ENCODE data around the gene CCDC88C. TPM values are rescaled to one million over a fixed set of nuclear protein-coding genes. Genes with fewer than 3 reads are reported as not detected.

Gene CCDC88C
- polyA plus RNA-seq (2013, experiment 1 of 2), result 18.8 TPM
- 18.5 TPM for polyA plus RNA-seq (2013, experiment 2 of 2)

DNA sequence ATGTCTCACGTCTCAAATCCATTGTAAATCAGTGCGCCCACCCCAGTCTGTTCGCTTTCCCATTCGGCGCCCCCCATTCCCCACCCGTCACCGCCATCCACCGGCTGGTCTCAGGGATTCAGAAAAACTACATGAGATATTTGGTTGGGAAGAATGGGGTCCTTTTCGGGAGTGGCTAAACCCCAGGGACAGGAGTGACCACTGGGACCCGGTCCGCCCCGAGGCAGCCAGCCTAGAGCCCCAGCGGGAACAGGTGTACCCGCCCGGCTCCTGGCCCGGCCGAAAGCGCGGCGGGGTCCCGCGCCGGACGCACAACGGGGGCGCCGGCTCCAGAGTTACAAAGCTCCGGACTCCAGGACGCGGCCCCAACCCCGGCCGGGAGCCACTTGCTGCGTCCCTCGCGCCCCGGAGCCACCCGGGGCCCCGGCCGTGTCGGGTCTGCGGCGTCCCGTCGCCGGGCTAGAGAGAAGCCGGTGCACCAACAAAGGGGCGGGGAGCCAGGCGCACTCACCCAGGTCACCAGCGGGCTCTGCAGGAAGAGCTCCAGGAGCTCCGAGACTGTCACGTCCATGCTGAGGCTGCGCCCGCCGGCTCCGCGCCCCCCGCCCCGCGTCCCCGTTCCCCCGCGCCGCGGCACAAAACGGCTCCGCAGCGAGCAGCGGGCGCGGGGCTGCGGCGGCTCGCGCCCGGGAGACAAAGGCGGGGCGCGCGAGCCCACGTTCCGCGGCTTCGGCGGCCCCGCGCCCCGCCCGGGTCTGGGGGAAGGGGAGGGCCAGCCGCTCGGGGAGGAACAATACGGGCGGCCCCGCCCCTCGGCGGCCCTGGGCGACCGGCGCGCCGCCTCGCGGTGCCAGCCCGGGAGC, at the start of gene CCDC88C:
Gene CCDC88C, minus strand, starts transcription at position 701 of the 863 bp plus-strand sequence. Its CDS starts 130 bp downstream, at position 571.
- H2BK120ac ChIP-seq (ENCODE audit: low read depth, low read length), result peak within 1 kb of the TSS; percentile 49
- H3K4me2 ChIP-seq (ENCODE audit: insufficient read depth, low read length, poor library complexity, severe bottlenecking), result peak within 1 kb of the TSS; percentile 72
- H3K4me1 ChIP-seq (ENCODE audit: control insufficient read depth in 2 of 2, insufficient read depth in 1 of 2, low read depth in 1 of 2, low read length in 2 of 2), result peaks cover 21 to 22% of the 10 kb centered on the region in 2 donors
- H3K27me3 ChIP-seq (ENCODE audit: control insufficient read depth in 3 of 3, insufficient read depth in 3 of 3, low read depth in 1 of 3, low read length in 3 of 3), result no peaks in the 10 kb centered on the region
- peak within 1 kb of the TSS; percentile 39 for H3K4ac ChIP-seq (ENCODE audit: low read length)
- WGBS, 2 donors (ENCODE audit: extremely low coverage in 2 of 2, insufficient read length in 2 of 2, insufficient replicate concordance in 1 of 2), result no CpG with 5 or more reads among the region's 103 CpGs
- peak within 1 kb of the TSS; percentile 95 for H2BK15ac ChIP-seq (ENCODE audit: low read length)
- H2AFZ ChIP-seq (ENCODE audit: low read length), result peak within 1 kb of the TSS; percentile 98
- peak within 1 kb of the TSS; percentile 95 for H3K18ac ChIP-seq (ENCODE audit: low read length)
- peak within 1 kb of the TSS; percentile 66 for H3K23ac ChIP-seq (ENCODE audit: low read depth, low read length, poor library complexity)
- H3K27ac ChIP-seq (replicated peaks; ENCODE audit: low read length), result peak within 1 kb of the TSS; percentile 13
- H3K79me1 ChIP-seq (ENCODE audit: low read depth, low read length), result peaks cover 2% of the 10 kb centered on the region
- peak within 1 kb of the TSS; percentile 87 for H3K9ac ChIP-seq (ENCODE audit: low read depth, low read length, poor library complexity)
- H3K36me3 ChIP-seq (replicated peaks in 1 of 2; ENCODE audit: control insufficient read depth in 2 of 2, insufficient read depth in 2 of 2, low read length in 2 of 2), result peaks cover 3 to 17% of the 10 kb centered on the region in 2 donors
- H3K14ac ChIP-seq (ENCODE audit: low read length), result no peak within 1 kb of the TSS
- peak within 1 kb of the TSS; percentile 57 to 96 for H3K4me3 ChIP-seq (ENCODE audit: low read length in 2 of 2)
- H4K8ac ChIP-seq (ENCODE audit: low read depth, low read length), result no peak within 1 kb of the TSS
- no peak within 1 kb of the TSS for H2BK12ac ChIP-seq (ENCODE audit: low read length)
- no peaks in the 10 kb centered on the region for H3K9me3 ChIP-seq (replicated peaks in 1 of 2; ENCODE audit: control insufficient read depth in 2 of 2, insufficient read depth in 1 of 2, low read depth in 1 of 2, low read length in 2 of 2)
- H2AK5ac ChIP-seq (ENCODE audit: low read depth, low read length), result peak within 1 kb of the TSS; percentile 82
- peak; percentile 65 for DNase-seq (ENCODE audit: low spot score)
- H4K91ac ChIP-seq (ENCODE audit: low read depth, low read length, poor library complexity), result no peak within 1 kb of the TSS
- H2BK5ac ChIP-seq (ENCODE audit: low read length), result peak within 1 kb of the TSS; percentile 22

- H3K9ac ChIP-seq (ENCODE audit: low read depth, low read length, poor library complexity), result no peak overlapping the region
- no peak overlapping the region for H4K8ac ChIP-seq (ENCODE audit: low read depth, low read length)
- no peak overlapping the region for H2BK5ac ChIP-seq (ENCODE audit: low read length)
- H3K4me3 ChIP-seq (ENCODE audit: low read length in 2 of 2), result no peak overlapping the region
- H2AK5ac ChIP-seq (ENCODE audit: low read depth, low read length), result no peak overlapping the region
- no peak overlapping the region for H3K18ac ChIP-seq (ENCODE audit: low read length)
- H3K9me3 ChIP-seq (replicated peaks in 1 of 2; ENCODE audit: control insufficient read depth in 2 of 2, insufficient read depth in 1 of 2, low read depth in 1 of 2, low read length in 2 of 2), result peaks cover 0 to 14% of the 10 kb centered on the region in 2 donors
- no CpG with 5 or more reads among the region's 4 CpGs for WGBS, 2 donors (ENCODE audit: extremely low coverage in 2 of 2, insufficient read length in 2 of 2, insufficient replicate concordance in 1 of 2)
- peaks cover 16 to 98% of the 10 kb centered on the region in 2 donors for H3K36me3 ChIP-seq (replicated peaks in 1 of 2; ENCODE audit: control insufficient read depth in 2 of 2, insufficient read depth in 2 of 2, low read length in 2 of 2)
- H3K27ac ChIP-seq (replicated peaks; ENCODE audit: low read length), result no peak overlapping the region
- H4K91ac ChIP-seq (ENCODE audit: low read depth, low read length, poor library complexity), result no peak overlapping the region
- no peaks in the 10 kb centered on the region for H3K27me3 ChIP-seq (ENCODE audit: control insufficient read depth in 3 of 3, insufficient read depth in 3 of 3, low read depth in 1 of 3, low read length in 3 of 3)
- H3K4me1 ChIP-seq (ENCODE audit: control insufficient read depth in 2 of 2, insufficient read depth in 1 of 2, low read depth in 1 of 2, low read length in 2 of 2), result peaks cover 0 to 5% of the 10 kb centered on the region in 2 donors
- DNase-seq (ENCODE audit: low spot score), result no peak
- no peak overlapping the region for H2BK120ac ChIP-seq (ENCODE audit: low read depth, low read length)
- no peak overlapping the region for H2BK12ac ChIP-seq (ENCODE audit: low read length)
- H3K4ac ChIP-seq (ENCODE audit: low read length), result no peak overlapping the region
- H3K79me1 ChIP-seq (ENCODE audit: low read depth, low read length), result no peaks in the 10 kb centered on the region
- H2AFZ ChIP-seq (ENCODE audit: low read length), result no peak overlapping the region
- no peak overlapping the region for H3K14ac ChIP-seq (ENCODE audit: low read length)
- no peak overlapping the region for H3K23ac ChIP-seq (ENCODE audit: low read depth, low read length, poor library complexity)
- H2BK15ac ChIP-seq (ENCODE audit: low read length), result no peak overlapping the region
- H3K4me2 ChIP-seq (ENCODE audit: insufficient read depth, low read length, poor library complexity, severe bottlenecking), result no peak overlapping the region
Observed at GRCh38 chr14:91466192-91466591, 48.6 kb upstream of the CCDC88C start.

GRCh38 chr14:91464615-91465205, 47.1 kb upstream of the CCDC88C start:
- peak; percentile 12 for DNase-seq (ENCODE audit: low spot score)
- no CpG with 5 or more reads among the region's 3 CpGs for WGBS, 2 donors (ENCODE audit: extremely low coverage in 2 of 2, insufficient read length in 2 of 2, insufficient replicate concordance in 1 of 2)
- H3K9me3 ChIP-seq (replicated peaks in 1 of 2; ENCODE audit: control insufficient read depth in 2 of 2, insufficient read depth in 1 of 2, low read depth in 1 of 2, low read length in 2 of 2), result no peaks in the 10 kb centered on the region

DNA sequence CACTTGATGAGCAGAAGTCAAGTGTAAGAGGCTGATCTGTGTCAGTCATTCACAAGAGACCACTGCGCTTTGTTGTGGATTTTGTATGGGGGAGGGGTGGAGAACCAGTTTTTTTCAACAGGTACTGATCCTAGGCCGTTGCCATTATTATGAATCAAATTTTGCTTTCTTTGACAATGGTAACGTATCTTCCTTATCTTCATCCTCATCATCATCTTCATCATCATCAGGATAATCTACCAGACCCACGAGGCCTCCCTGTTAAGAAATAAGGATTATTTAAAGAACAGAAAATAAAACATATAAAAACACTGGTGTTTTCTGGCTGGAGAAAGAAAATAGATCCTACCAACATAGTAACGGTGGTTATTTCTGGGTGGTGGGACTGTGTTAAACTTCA, 41.0 kb upstream of the CCDC88C start:
- no CpG with 5 or more reads among the region's 5 CpGs for WGBS, 2 donors (ENCODE audit: extremely low coverage in 2 of 2, insufficient read length in 2 of 2, insufficient replicate concordance in 1 of 2)
- Histone ChIP-seq H3K4me2 (ENCODE audit: insufficient read depth, low read length, poor library complexity, severe bottlenecking) (no peak overlapping the region), H3K27me3 (ENCODE audit: control insufficient read depth in 3 of 3, insufficient read depth in 3 of 3, low read depth in 1 of 3, low read length in 3 of 3) (no peaks in the 10 kb centered on the region), H2AFZ (ENCODE audit: low read length) (no peak overlapping the region), H3K4ac (ENCODE audit: low read length) (no peak overlapping the region), H3K27ac (replicated peaks; ENCODE audit: low read length) (no peak overlapping the region), H2BK5ac (ENCODE audit: low read length) (no peak overlapping the region), H2BK15ac (ENCODE audit: low read length) (no peak overlapping the region), H3K14ac (ENCODE audit: low read length) (no peak overlapping the region), H3K79me1 (ENCODE audit: low read depth, low read length) (no peaks in the 10 kb centered on the region), H2AK5ac (ENCODE audit: low read depth, low read length) (no peak overlapping the region), H4K91ac (ENCODE audit: low read depth, low read length, poor library complexity) (no peak overlapping the region), H2BK120ac (ENCODE audit: low read depth, low read length) (no peak overlapping the region), H3K9me3 (replicated peaks in 1 of 2; ENCODE audit: control insufficient read depth in 2 of 2, insufficient read depth in 1 of 2, low read depth in 1 of 2, low read length in 2 of 2) (no peaks in the 10 kb centered on the region), H3K23ac (ENCODE audit: low read depth, low read length, poor library complexity) (no peak overlapping the region), H3K18ac (ENCODE audit: low read length) (no peak overlapping the region), H3K9ac (ENCODE audit: low read depth, low read length, poor library complexity) (no peak overlapping the region), H4K8ac (ENCODE audit: low read depth, low read length) (no peak overlapping the region), H3K4me3 (ENCODE audit: low read length in 2 of 2) (no peak overlapping the region), H3K36me3 (replicated peaks in 1 of 2; ENCODE audit: control insufficient read depth in 2 of 2, insufficient read depth in 2 of 2, low read length in 2 of 2) (peaks cover 15 to 93% of the 10 kb centered on the region in 2 donors), H2BK12ac (ENCODE audit: low read length) (no peak overlapping the region), H3K4me1 (ENCODE audit: control insufficient read depth in 2 of 2, insufficient read depth in 1 of 2, low read depth in 1 of 2, low read length in 2 of 2) (no peaks in the 10 kb centered on the region)
- no peak for DNase-seq (ENCODE audit: low spot score)

More at GRCh38 chr14:91464615-91465205, 47.1 kb upstream of the CCDC88C start:
- no peak overlapping the region for H2AFZ ChIP-seq (ENCODE audit: low read length)
- H3K27ac ChIP-seq (replicated peaks; ENCODE audit: low read length), result no peak overlapping the region
- H2BK12ac ChIP-seq (ENCODE audit: low read length), result no peak overlapping the region
- H3K36me3 ChIP-seq (replicated peaks in 1 of 2; ENCODE audit: control insufficient read depth in 2 of 2, insufficient read depth in 2 of 2, low read length in 2 of 2), result peaks cover 16 to 98% of the 10 kb centered on the region in 2 donors
- H3K23ac ChIP-seq (ENCODE audit: low read depth, low read length, poor library complexity), result no peak overlapping the region
- H3K9ac ChIP-seq (ENCODE audit: low read depth, low read length, poor library complexity), result no peak overlapping the region
- no peak overlapping the region for H3K4me2 ChIP-seq (ENCODE audit: insufficient read depth, low read length, poor library complexity, severe bottlenecking)
- no peaks in the 10 kb centered on the region for H3K27me3 ChIP-seq (ENCODE audit: control insufficient read depth in 3 of 3, insufficient read depth in 3 of 3, low read depth in 1 of 3, low read length in 3 of 3)
- no peak overlapping the region for H2BK120ac ChIP-seq (ENCODE audit: low read depth, low read length)
- H2AK5ac ChIP-seq (ENCODE audit: low read depth, low read length), result no peak overlapping the region
- no peak overlapping the region for H4K91ac ChIP-seq (ENCODE audit: low read depth, low read length, poor library complexity)
- H3K4ac ChIP-seq (ENCODE audit: low read length), result no peak overlapping the region
- H3K79me1 ChIP-seq (ENCODE audit: low read depth, low read length), result no peaks in the 10 kb centered on the region
- no peak overlapping the region for H3K4me3 ChIP-seq (ENCODE audit: low read length in 2 of 2)
- no peak overlapping the region for H3K18ac ChIP-seq (ENCODE audit: low read length)
- H2BK5ac ChIP-seq (ENCODE audit: low read length), result no peak overlapping the region
- no peak overlapping the region for H2BK15ac ChIP-seq (ENCODE audit: low read length)
- H4K8ac ChIP-seq (ENCODE audit: low read depth, low read length), result no peak overlapping the region
- H3K4me1 ChIP-seq (ENCODE audit: control insufficient read depth in 2 of 2, insufficient read depth in 1 of 2, low read depth in 1 of 2, low read length in 2 of 2), result peaks cover 0 to 5% of the 10 kb centered on the region in 2 donors
- H3K14ac ChIP-seq (ENCODE audit: low read length), result no peak overlapping the region

All from neuronal stem cell (in vitro differentiated cells).